Activated CD8-positive, alpha-beta T cell treated with anti-CD3 and anti-CD28 coated beads, Interleukin-2, amount 10 ng/mL, durations not matched to agents 7 days and 5 days (primary cell): ENCODE measurements around the gene RXRA. TPM values are rescaled to one million over a fixed set of nuclear protein-coding genes. Genes with fewer than 3 reads are reported as not detected.

ENCODE experiments used
- ATAC-seq: fragments of 150-1000 bp; cut with Tn5 transposase; one replicate; pipeline ENCODE4 v1.10.0; 2021; ENCODE audit warnings: moderate library complexity
- CTCF ChIA-PET: fragments of 350-600 bp; sonication (Branson Sonifier 250); formaldehyde crosslinking; loops from one replicate; lab custom pipeline; 2021; ENCODE audit warnings: antibody characterized with exemption; lab: Charles Lee
- POLR2A ChIA-PET: fragments of 350-600 bp; sonication (Branson Sonifier 250); formaldehyde crosslinking; loops from one replicate; lab custom pipeline; 2021; ENCODE audit warnings: antibody characterized with exemption; lab: Charles Lee
- DNase-seq: peaks from one replicate; pipeline ENCODE4 v3.0.0-alpha.2; 2020
- H3K27ac Mint-ChIP-seq: one replicate; pipeline ENCODE4 v1.8.0; 2021; ENCODE audit warnings: mild to moderate bottlenecking, mixed read lengths
- H3K27me3 Mint-ChIP-seq: one replicate; pipeline ENCODE4 v1.8.0; 2021; ENCODE audit warnings: low read depth, mixed read lengths
- H3K36me3 Mint-ChIP-seq: one replicate; pipeline ENCODE4 v1.8.0; 2021; ENCODE audit warnings: low read depth, mixed read lengths
- H3K4me1 Mint-ChIP-seq: one replicate; pipeline ENCODE4 v1.8.0; 2021; ENCODE audit warnings: low read depth, mixed read lengths
- H3K4me3 Mint-ChIP-seq: one replicate; pipeline ENCODE4 v1.8.0; 2021; ENCODE audit warnings: mild to moderate bottlenecking, mixed read lengths
- H3K9me3 Mint-ChIP-seq: one replicate; pipeline ENCODE4 v1.8.0; 2022; ENCODE audit warnings: mixed read lengths; ENCODE audit not compliant: insufficient read depth
- total RNA-seq, 2 experiments: library from RNA; stranded (reverse); gene quantifications; one replicate each; pipeline ENCODE4 v1.2.3, GENCODE V29; 2021

Gene RXRA
- total RNA-seq, 2 experiments from 2014 or later, result 3.8 to 4.2 TPM

- Mint-ChIP-seq H3K27me3 (peaks cover 3% of the 10 kb centered on the region), H3K27ac (no peak overlapping the region), H3K9me3 (no peaks in the 10 kb centered on the region), H3K4me3 (no peak overlapping the region), H3K36me3 (peaks cover 1% of the 10 kb centered on the region), H3K4me1 (peaks cover 43% of the 10 kb centered on the region)
- ChIA-PET POLR2A (no interaction called here), CTCF (interaction anchor here (2.5 kb wide), 1 partner anchor 9 kb away, joined by 5 read pairs; no protein-coding TSS in a partner anchor)
- DNase-seq, result no peak
- ATAC-seq, result no peak
Observed at GRCh38 chr9:134400283-134400682, 74.0 kb downstream of the RXRA start.

GRCh38 chr9:134401391-134401790 lies 75.1 kb downstream of the RXRA start:
- Mint-ChIP-seq H3K9me3 (no peaks in the 10 kb centered on the region), H3K27me3 (peaks cover 8% of the 10 kb centered on the region), H3K4me3 (no peak overlapping the region), H3K4me1 (peaks cover 41% of the 10 kb centered on the region), H3K27ac (no peak overlapping the region), H3K36me3 (peaks cover 1% of the 10 kb centered on the region)
- POLR2A ChIA-PET, result no interaction called here
- no peak for ATAC-seq
- CTCF ChIA-PET, result interaction anchor here (2.5 kb wide), 1 partner anchor 10 kb away, joined by 5 read pairs; no protein-coding TSS in a partner anchor
- no peak for DNase-seq

GRCh38 chr9:134402182-134402581 lies 75.9 kb downstream of the RXRA start:
- Mint-ChIP-seq H3K27me3 (peaks cover 12% of the 10 kb centered on the region), H3K4me3 (no peak overlapping the region), H3K4me1 (peaks cover 39% of the 10 kb centered on the region), H3K36me3 (peaks cover 1% of the 10 kb centered on the region), H3K27ac (no peak overlapping the region), H3K9me3 (no peaks in the 10 kb centered on the region)
- ATAC-seq, result no peak
- CTCF ChIA-PET, result no interaction called here
- POLR2A ChIA-PET, result no interaction called here
- DNase-seq, result no peak

GRCh38 chr9:134403292-134403681 lies 77.0 kb downstream of the RXRA start:
- CTCF ChIA-PET, result no interaction called here
- Mint-ChIP-seq H3K9me3 (no peaks in the 10 kb centered on the region), H3K4me3 (no peak overlapping the region), H3K4me1 (peaks cover 41% of the 10 kb centered on the region), H3K36me3 (peaks cover 1% of the 10 kb centered on the region), H3K27ac (no peak overlapping the region), H3K27me3 (peaks cover 12% of the 10 kb centered on the region)
- ATAC-seq (no peak), DNase-seq (no peak)
- POLR2A ChIA-PET, result no interaction called here

DNA sequence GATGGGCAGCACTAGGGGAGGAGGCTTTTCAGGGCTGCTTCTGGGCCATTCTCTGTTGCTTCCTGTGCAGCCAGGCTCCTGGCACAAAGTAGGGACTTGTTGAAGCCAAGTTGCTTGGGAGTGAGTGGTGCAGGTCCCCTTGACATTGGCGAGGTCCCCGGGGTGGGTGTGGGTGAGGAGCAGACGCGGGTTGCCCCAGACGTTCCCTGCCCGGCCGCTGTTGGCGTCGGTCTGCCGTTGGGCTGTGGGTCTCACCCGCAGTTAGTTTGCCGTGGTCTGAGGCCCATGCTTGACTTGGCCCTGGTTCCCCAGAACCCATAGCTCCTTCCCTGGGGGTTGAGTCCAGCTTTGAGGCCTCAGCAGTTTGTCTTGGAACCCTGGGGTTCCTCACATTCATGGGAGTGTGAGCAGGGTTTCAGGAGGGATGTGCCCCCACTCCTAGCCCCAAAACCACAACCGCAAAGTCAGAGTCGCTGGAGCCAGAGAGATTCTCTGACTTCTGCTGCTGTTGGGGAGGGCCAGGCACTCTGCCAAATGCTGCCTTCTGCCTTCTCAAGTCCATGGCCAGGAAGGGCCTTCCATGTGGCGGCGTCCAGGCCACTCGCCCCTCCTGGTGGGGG lies 77.5 kb downstream of the RXRA start:
- no peaks in the 10 kb centered on the region for H3K9me3 Mint-ChIP-seq
- peak; percentile 59 for DNase-seq
- ATAC-seq, result peak; percentile 35
- H3K36me3 Mint-ChIP-seq, result peaks cover 1% of the 10 kb centered on the region
- H3K4me3 Mint-ChIP-seq, result no peak overlapping the region
- peak overlapping the region; percentile 66 for H3K27ac Mint-ChIP-seq
- ChIA-PET CTCF (no interaction called here), POLR2A (interaction anchor here (0.9 kb wide), 1 partner anchor 10 kb away, joined by 3 read pairs; no protein-coding TSS in a partner anchor)
- peaks cover 12% of the 10 kb centered on the region for H3K27me3 Mint-ChIP-seq
- peaks cover 41% of the 10 kb centered on the region for H3K4me1 Mint-ChIP-seq

GRCh38 chr9:134404376-134405358 lies 78.4 kb downstream of the RXRA start:
- POLR2A ChIA-PET, result interaction anchor here (0.9 kb wide), 1 partner anchor 11 kb away, joined by 3 read pairs; no protein-coding TSS in a partner anchor
- ATAC-seq (no peak), DNase-seq (no peak)
- CTCF ChIA-PET, result no interaction called here
- peaks cover 12% of the 10 kb centered on the region for H3K27me3 Mint-ChIP-seq
- H3K4me3 Mint-ChIP-seq, result no peak overlapping the region
- H3K27ac Mint-ChIP-seq, result peak overlapping the region; percentile 30
- H3K9me3 Mint-ChIP-seq, result no peaks in the 10 kb centered on the region
- H3K36me3 Mint-ChIP-seq, result no peaks in the 10 kb centered on the region
- H3K4me1 Mint-ChIP-seq, result peaks cover 41% of the 10 kb centered on the region

GRCh38 chr9:134405527-134405926 lies 79.3 kb downstream of the RXRA start:
- peaks cover 41% of the 10 kb centered on the region for H3K4me1 Mint-ChIP-seq
- ChIA-PET POLR2A (no interaction called here), CTCF (no interaction called here)
- DNase-seq (no peak), ATAC-seq (no peak)
- peaks cover 12% of the 10 kb centered on the region for H3K27me3 Mint-ChIP-seq
- no peaks in the 10 kb centered on the region for H3K9me3 Mint-ChIP-seq
- peak overlapping the region; percentile 26 for H3K27ac Mint-ChIP-seq
- H3K4me3 Mint-ChIP-seq, result no peak overlapping the region
- H3K36me3 Mint-ChIP-seq, result no peaks in the 10 kb centered on the region

GRCh38 chr9:134406366-134407120 lies 80.3 kb downstream of the RXRA start:
- Mint-ChIP-seq H3K27ac (peak overlapping the region; percentile 55), H3K4me3 (peak overlapping the region; percentile 63), H3K27me3 (peaks cover 12% of the 10 kb centered on the region), H3K9me3 (no peaks in the 10 kb centered on the region), H3K4me1 (peaks cover 41% of the 10 kb centered on the region), H3K36me3 (no peaks in the 10 kb centered on the region)
- DNase-seq, result no peak
- POLR2A ChIA-PET, result no interaction called here
- CTCF ChIA-PET, result interaction anchor here (0.9 to 1.7 kb wide), 3 partner anchors 10 to 36 kb away, joined by 3 to 6 read pairs (median 4); no protein-coding TSS in a partner anchor
- no peak for ATAC-seq

- ChIA-PET POLR2A (no interaction called here), CTCF (interaction anchor here (0.7 to 1.7 kb wide), 4 partner anchors 11 to 36 kb away, joined by 3 to 6 read pairs (median 4); no protein-coding TSS in a partner anchor)
- peaks cover 12% of the 10 kb centered on the region for H3K27me3 Mint-ChIP-seq
- no peaks in the 10 kb centered on the region for H3K36me3 Mint-ChIP-seq
- ATAC-seq (peak; percentile 88), DNase-seq (peak; percentile 87)
- no peaks in the 10 kb centered on the region for H3K9me3 Mint-ChIP-seq
- H3K4me3 Mint-ChIP-seq, result peak overlapping the region; percentile 63
- peak overlapping the region; percentile 55 for H3K27ac Mint-ChIP-seq
- H3K4me1 Mint-ChIP-seq, result peaks cover 41% of the 10 kb centered on the region
Observed at GRCh38 chr9:134407121-134407779, 81.0 kb downstream of the RXRA start.

DNA sequence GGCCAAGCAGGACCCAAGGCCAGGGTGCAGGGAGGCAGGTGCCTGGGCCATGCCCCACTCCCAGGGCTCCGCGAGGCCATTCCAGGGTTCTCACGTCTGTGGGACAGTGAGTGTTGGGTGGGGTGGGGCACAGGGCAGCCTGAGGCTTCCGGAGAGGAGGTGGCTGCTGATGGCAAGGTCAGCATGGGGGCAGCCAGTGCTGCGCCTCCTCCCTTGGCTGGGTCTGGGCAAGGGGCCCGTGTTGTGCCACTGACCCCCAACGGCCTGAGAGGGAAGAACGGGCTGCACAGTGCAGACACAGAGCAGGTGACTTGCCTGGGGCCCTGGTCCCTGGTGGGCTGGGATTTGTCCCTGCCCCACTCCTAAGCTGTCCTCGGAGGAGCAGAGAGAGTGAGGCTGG lies 82.1 kb downstream of the RXRA start:
- H3K27me3 Mint-ChIP-seq, result peaks cover 12% of the 10 kb centered on the region
- DNase-seq (no peak), ATAC-seq (no peak)
- H3K9me3 Mint-ChIP-seq, result no peaks in the 10 kb centered on the region
- H3K4me3 Mint-ChIP-seq, result no peak overlapping the region
- H3K36me3 Mint-ChIP-seq, result no peaks in the 10 kb centered on the region
- ChIA-PET POLR2A (no interaction called here), CTCF (no interaction called here)
- H3K27ac Mint-ChIP-seq, result no peak overlapping the region
- peaks cover 41% of the 10 kb centered on the region for H3K4me1 Mint-ChIP-seq
